Measurements from ENCODE around the gene ITGA2.

ITGA2 gene

DNA sequence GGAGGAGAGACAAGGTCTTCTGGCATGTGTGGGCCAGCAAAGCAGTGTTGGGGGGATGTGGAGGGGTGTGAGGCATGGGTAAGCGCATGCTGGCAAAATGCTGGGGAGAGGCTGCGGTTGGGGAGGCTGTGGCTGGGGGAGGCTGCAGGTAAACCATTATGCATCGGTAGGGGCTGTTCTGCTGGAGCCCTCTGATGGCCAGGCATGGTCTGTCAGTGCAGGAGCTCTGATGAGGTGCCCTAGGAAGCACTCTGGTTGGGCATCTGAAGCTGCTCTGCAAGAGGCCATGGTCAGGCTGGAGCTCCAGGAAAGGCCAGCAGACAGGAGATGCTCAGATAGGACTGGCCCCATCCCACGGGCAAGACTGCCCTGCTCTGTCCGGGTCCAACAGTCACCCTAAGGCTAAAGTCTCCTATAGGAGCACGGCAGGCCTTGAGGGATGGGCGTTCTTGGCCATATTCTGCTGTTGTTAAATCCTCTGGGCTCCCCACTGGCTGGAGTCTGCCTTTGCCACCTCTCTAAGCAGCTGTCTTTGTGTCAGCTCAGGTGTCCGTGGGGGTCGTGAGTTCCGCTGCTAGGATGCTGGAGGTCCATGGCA, 28.7 kb downstream of the ITGA2 start:
- no peak for DNase-seq (ENCODE audit: low spot score)

DNA sequence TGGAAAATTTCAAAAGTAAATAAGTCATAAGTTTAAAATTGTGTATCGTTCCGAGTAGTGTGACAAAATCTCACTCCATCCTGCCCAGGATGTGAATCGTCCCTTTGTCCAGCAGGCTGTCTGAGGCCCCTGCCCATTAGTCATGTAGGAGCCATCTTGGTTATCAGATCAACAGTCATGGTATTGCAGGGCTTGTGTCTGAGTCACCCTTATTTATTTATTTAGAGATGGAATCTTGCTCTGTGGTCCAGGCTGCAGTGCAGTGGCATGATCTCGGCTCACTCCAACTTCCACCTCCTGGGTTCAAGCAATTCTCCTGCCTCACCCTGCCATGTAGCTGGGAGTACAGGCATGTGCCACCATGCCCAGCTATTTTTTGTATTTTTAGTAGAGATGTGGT, 30.2 kb downstream of the ITGA2 start:
- DNase-seq (ENCODE audit: low spot score): no peak

DNA sequence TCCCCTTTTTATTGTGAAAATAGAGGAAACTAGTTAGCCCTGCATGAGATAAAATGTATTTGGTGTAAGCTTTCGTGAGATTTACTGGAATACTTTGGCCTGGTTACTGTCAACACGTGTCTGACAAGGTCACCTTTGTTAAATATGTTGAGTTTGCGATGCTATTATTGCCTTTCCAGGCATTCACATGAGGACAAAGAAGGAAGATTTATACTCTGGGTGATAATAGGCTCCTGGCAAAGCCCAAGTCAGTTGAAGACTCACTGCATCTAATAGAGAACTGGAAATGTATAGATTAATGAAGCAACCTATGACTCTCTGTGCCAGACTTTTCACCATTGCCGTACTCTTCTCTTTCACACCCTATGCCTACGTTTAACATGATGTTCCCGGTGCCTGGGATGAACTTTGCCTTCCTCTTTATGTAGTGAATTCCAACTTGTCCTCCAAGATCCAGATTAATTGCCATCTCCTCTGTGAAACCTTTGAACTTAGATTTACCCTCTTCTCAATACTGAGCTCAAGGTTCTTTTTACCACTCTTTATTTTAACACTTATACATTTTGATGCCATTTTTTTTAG, 33.9 kb downstream of the ITGA2 start:
- DNase-seq (ENCODE audit: low spot score): no peak

DNA sequence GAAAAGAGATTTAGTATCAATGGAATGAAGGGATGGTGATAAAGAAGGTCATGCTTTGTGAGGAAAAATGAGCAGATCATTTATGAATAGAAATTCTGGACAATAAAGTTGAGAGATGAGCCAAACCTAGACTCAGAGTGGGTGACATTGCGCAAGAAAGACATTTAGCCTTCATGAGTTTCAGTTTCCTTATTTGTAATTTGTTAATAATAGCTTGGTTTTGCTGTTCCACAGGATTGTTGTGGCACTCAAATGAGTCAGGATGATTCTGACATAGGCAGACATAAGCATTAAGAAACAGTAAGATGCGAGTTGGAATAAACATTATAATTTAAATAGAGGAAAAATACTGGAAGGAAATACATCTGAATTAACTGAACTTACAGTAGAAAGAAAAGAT, 34.8 kb downstream of the ITGA2 start:
- DNase-seq (ENCODE audit: low spot score): no peak

DNA sequence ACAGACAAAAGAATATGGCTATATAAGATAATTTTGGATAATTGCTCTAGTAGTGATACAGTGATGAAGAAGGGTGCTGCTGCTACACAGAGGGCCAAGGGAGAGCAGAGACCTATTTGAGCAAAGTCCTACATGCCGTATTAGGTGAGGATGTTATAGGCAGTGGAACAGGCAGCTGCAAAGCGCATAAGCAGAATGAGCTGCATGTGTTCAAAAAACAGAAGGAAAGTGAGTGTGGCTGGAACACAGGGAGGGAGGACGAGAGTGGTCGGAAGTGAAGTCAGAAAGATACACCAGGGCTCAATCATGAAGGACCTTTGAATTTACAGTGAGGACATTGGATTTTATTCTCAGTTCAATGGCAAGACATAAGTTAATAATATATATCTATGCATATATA, 35.4 kb downstream of the ITGA2 start:
- no peak for DNase-seq (ENCODE audit: low spot score)

DNA sequence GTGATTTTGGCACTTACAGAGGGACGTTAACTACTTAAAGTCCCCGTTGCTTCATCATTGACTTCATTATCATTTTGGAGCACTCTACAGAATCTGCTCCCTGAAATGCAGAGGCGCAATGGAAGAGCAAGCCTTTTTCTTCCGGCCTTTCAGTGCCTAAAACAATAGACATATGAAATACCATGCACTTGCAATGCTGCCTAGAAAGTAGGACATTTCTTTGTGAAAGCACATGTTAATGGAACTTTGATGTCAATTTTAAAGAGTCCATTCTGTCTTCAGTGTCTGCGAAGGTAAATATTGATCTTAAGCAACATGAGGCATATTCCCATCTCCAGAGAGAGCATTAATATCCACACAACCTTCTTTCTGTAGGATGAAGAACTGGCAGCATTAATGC, 36.3 kb downstream of the ITGA2 start:
- DNase-seq (ENCODE audit: low spot score): no peak

DNA sequence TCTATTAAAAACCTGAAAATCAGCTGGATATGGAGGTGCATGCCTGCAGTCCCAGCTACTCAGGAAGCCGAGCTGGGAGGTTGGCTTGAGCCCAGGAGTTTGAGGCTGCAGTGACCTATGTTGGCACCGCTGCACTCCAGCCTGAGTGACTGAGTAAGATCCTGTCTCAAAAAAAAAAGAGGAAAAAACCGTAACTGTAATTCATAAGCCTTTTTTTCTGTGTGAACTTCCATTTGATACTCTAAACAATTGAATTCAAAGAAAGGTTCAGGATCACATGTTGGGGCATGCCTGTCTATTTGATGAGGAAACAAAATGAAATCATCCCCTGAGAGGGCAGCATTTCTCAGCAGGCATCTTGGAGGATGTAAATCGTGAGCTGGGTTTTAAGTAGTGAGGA, 38.8 kb downstream of the ITGA2 start:
- no peak for DNase-seq (ENCODE audit: low spot score)

DNA sequence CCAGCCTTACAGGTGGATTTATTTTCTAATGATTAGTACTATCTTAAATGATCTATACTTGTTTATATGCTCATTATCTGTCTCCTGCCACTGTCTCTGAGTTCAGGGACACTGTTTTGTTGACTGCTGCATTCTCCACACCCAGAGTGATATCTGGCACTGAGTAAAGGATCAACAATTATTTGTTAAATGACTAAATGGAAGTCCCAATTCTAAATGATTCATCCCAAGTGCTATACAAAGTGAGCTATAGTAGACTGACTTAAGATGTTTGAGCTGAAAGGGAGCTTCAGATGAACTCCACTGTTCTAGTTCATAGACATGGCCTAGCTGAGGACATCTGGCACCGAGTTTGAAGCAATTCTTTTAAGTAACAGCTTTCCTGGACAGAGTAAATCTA, 40.5 kb downstream of the ITGA2 start:
- no peak for DNase-seq (ENCODE audit: low spot score)

DNA sequence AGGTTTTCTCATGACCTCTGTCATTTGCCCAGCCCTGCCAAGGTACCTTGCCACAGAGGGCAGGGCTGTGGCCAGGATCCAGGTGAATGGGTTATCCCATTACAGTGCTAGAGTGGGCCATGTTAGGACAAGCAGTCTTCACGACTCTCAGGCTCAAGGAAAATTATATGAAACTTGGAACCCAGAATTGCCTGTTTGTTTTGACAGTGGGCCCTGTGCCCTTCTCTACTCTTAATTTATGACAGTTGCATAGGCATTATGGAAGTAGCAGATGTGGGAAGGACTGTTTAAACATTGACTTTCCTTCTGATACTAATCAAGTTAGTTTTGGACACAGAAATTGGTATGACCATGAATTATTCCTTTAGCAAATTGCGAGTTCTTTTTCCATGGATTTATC, 41.7 kb downstream of the ITGA2 start:
- no peak for DNase-seq (ENCODE audit: low spot score)

DNA sequence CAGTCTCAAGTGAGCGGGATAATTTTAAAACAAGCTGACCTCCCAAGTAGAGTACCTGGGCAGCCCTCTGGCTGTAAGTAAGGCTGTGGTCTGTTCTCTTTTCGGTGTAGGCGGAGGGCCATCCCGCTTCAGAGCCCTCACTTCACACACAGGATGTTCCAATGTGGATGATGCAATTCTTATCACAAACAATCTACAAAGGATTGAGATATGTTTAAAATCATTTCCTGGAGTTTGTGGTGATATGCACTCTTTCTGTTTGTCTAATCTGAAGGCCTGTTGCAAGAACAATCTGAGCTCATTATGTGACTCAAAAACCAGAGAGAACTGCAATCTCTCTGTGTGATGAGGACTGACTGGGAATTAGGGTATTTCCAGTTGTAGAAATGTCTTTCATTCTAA, 42.5 kb downstream of the ITGA2 start:
- DNase-seq (ENCODE audit: low spot score): no peak

DNA sequence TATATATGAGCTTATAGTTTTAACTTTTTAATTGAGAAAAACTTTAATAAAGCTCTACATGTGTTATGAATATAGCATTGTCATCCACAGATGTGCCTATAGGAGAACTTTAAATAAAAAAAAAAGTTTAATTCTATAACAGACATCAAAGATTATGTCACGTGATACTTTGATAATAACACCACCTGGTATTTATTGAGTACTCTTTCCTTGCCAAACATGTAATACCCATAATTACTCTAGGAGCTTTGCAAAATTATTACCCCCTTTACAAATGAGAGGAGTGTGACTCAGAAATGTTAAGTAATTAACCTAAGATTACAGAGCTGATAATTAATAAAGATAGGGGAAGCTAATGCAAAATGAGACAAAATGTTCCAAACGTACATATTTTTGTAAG, 43.0 kb downstream of the ITGA2 start:
- no peak for DNase-seq (ENCODE audit: low spot score)

DNA sequence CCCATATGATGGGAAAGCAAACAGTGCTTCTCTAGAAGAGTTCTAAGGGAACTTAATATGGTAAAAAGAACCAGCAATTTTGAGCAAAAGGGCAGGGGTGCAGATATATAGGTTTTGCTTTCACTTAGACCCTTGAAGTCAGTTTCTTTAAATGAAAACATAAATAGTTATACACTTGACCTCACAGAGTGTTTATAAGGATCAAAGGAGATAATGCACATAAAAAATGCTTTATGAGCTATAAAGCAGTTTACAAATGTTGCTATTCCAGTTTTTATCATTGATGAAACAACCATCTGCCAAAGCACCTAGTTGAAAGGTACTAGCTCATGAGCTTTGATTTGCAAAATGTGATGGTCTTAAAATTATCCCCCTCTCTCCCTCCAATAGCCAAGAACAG, 45.7 kb downstream of the ITGA2 start:
- DNase-seq (ENCODE audit: low spot score): no peak

DNA sequence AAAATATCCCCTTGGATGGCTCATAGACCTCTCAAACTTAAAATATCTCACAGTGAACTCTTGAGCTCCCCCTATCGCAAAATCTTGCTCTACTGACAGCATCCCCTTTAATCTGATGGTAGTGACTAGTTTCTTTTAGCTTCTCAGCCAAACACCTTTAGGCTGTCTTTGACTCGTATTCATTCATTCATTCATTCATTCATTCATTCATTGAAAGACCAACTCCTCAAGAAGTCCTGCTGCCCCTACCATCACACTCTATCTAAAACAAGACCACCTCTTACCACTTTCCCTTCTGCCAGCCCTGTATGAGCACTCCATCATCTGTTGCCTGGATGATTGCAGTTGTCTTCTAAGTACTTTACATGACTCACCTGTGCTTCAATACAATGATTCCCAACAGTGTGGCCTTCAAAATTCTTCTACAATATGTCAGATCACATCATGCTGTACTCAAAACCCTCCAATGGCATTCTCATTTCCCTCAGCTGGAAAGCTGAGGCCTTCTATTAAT, 46.8 kb downstream of the ITGA2 start:
- peak; percentile 6 for DNase-seq (ENCODE audit: low spot score)

DNA sequence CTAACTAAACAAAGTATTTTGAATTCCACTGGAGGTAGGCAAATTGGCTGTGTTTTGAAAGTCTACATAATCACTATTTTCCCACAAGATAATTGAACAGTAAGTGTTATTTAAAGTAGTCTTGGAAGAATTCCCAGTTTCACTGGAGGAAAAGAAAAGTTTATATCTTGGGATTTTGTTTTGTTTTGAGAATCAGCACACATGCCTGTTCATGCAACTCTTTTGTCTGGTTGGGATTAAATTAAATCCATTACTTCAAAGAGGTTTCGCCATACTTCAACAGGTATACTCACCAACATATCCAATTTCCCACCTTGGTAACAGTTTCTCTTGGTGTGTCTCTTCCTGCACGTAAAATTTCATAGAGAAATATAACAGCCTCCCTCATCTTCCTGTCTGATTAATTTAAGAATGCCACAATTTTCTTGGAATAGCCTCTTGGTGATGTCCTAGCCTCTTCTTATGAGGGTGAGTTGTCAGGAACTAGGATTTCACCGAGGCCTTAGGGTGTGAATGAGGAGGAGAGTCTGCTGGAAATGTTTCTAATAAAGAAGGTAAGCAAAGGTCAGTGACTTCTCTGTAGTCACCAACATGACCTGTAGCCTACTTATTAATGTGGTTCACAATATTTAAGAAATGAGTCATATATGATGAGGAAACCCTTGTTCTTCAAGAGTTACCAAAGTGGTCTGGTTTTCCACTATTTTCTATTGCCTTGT, 48.1 kb downstream of the ITGA2 start:
- DNase-seq (ENCODE audit: low spot score): no peak

DNA sequence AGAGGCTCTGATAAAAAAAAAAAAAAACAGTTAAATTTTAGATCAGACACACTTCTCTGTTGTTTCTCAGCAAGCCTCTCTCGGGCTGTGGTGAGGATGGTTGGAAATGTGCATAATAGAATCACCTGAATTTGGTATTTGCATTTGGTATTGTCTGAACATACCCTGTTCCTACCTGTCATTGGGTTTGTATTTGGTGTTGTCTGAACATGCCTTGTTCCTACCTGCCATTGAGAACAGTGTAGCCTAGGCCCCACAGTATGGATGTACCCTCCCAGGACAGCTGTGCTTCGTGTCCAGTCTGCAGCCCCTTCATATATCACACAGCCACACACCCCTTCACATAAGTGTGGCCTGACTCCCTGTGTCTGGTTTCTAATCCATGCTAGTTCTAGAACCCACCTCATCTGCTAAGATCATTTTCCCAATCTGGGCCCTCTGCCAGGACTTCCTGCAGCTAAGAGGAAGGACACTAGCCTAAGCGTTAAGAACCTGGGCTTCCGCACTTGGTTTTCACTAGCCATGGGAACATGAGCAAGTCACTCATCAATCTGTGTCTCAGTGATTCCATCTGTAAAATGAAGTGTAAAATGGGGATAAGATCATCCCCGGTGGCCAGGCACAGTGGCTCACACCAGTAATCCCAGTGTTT, 49.2 kb downstream of the ITGA2 start:
- DNase-seq (ENCODE audit: low spot score): no peak

DNA sequence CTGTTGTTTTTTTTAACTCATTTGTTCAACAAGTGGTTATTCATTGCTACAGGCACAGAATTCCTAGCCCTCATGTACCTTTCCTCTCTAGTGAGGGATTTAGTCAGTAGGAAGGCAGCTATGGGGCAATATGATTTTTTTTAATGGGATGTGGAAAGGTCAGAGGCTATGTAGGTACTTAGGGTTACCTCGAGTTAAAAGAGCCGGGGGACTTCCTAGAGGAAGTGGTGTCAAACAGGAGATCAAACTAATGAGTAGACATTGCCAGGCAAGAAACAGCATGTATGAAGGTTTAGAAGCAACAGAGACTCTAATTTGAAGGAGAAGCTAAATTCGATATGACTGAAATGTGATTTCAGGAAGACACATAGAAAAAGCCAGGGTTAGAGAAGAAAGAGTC, 50.7 kb downstream of the ITGA2 start:
- no peak for DNase-seq (ENCODE audit: low spot score)

DNA sequence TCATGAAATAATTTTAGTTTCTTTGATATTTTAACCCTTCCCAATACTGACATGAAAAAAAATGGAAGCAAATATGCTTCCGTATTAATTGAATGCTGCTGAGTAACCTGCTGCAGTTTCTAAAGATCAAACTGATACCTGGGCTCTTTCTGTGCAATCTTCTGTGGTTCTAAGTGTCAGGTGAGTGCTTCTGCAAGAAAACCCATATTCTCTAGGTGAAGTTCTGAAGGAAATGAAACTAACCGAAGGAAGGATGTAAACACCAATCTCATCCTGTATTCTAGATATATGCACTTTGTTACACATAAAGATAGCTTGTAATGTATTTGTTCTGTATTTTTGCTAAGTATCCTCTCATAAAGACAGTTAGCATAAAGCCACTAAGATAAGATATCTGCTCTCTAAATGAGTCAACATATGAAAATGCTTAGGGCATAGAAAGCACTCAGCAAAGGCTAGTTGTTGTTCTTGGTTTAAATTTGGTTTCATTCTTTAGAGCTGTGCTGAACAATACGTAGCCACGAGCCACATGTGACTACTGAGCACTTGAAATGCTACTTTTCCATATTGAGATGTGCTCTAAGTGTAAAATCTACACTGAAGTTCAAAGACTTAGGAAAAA, 52.0 kb downstream of the ITGA2 start:
- DNase-seq (ENCODE audit: low spot score): no peak

DNA sequence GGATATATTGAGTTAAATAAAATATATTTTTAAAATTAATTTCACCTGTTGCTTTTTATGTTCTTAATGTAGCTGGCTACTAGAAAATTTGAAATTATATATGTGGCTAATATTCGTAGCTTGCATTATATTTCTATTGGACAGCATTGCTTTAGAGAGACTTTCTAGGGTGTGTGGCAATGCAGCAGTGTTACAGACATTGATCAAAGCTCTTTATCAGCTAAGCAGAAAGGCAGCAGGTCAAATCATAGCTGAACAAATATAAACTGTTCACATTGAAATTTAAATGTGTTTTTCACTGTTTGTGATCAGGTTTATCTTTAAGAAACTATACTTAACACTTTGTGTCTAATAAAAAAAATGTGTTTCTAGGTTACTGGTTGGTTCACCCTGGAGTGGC, 52.6 kb downstream of the ITGA2 start:
- no peak for DNase-seq (ENCODE audit: low spot score)

DNA sequence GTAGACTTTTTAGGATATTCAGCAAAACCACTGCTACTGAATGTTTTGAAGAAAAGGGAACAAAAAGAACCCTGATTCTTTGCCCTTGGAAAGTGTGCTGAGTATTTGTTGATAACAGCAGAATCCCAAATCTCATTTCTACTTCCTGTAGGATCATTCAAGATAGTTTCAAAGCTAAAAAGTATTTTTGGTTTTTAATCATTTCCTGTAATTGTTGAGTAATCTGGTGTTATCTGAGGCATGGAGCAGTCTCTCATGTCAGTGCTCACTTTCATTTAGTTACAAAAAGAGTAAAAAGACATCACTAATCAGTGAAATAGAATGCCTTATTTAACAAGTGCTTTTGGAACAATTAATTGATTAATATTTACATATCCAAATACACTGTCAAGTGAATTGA, 56.1 kb downstream of the ITGA2 start:
- no peak for DNase-seq (ENCODE audit: low spot score)

DNA sequence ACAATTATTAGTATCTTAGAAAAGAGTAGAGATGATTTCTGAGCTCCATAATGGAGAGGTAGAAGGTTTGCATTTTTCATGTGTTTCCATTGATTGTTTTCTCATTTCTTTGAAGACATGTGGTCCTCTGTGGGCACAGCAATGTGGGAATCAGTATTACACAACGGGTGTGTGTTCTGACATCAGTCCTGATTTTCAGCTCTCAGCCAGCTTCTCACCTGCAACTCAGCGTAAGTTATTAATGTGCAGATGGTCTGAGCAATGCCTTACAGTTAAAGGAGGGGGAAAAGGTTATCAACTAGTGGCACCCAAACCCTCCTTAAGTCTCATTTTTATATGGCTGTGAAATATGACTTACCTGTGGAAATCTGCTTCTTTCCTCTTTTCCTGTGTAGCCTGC, 59.1 kb downstream of the ITGA2 start:
- DNase-seq (ENCODE audit: low spot score): no peak

DNA sequence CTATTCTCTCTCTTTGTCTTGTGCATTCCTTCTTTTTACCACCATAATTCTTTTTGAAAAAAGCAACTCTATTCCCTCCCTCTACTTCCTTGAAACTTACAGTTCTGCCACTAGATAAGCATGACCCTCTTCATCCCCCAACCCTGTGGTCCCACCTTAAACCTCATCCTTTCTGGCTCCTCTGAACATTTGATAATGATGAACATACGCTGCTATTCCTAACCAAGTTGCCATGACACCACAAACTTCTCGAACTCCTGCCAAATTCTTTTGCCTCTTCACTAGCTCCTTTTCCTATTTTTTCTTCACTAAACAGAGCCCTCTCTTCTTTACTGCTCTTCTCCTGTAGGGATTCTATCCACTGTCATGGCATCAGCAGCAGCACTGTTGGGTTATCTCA, 63.3 kb downstream of the ITGA2 start:
- DNase-seq (ENCODE audit: low spot score): no peak

DNA sequence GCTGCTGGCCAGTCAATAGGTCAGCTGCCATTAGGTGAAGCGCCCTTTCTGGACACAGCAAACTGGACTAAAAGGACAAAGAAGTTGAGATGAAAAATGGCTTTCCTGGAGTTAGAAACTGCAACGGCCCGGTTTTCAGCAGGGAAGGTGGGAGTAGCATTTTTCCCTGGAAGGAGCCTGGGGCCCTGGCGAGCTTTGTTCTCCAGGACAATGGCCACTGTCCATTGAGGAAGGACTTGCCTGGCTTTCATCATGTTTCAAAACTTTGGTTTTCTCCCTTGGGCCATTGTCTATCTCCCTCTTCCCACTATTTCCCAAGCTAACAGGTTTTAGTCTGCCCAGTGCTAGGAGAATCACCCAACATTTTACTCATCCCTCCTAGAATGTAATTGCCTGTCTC, 64.2 kb downstream of the ITGA2 start:
- DNase-seq (ENCODE audit: low spot score): no peak

DNA sequence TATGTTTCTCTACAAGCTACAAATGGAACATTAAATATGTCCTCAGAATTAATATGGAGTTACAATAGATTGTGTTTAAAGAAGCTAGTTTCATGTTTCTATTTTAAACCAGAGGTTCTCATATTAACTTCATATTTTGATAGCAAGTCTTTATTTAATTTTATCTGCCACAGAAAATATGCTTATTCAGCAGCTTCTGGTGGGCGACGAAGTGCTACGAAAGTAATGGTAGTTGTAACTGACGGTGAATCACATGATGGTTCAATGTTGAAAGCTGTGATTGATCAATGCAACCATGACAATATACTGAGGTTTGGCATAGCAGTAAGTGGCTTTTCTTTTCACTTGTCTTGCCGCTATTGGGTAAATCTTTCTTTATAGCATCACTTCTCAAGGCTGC, 66.2 kb downstream of the ITGA2 start:
- DNase-seq (ENCODE audit: low spot score): no peak

Data from cerebellar cortex (tissue), 1 donor.